GM12878 (cell line): ENCODE measurements around the gene ACSL1.

ENCODE experiments used
- KDM1A ChIP-seq: fragments of 200-600 bp; sonication (generic); IDR thresholded peaks from 2 replicates; pipeline ENCODE4 v1.6.1; 2016; ENCODE audit warnings: borderline replicate concordance
- MYC ChIP-seq: IDR thresholded peaks from 2 replicates; pipeline ENCODE4 v1.6.1; 2011; ENCODE audit warnings: mild to moderate bottlenecking, low read length, moderate library complexity, inconsistent platforms; ENCODE audit not compliant: insufficient read depth, insufficient replicate concordance, insufficient read length, severe bottlenecking
- RBBP5 ChIP-seq: fragments of 200-600 bp; sonication (generic); conservative IDR thresholded peaks from 2 replicates; pipeline ENCODE4 v1.6.1; 2016
- TCF12 ChIP-seq: IDR thresholded peaks from 2 replicates; pipeline ENCODE4 v1.6.1; 2011; ENCODE audit warnings: low read depth, mild to moderate bottlenecking, low read length
- TCF3 ChIP-seq: IDR thresholded peaks from 2 replicates; pipeline ENCODE4 v1.6.1; 2012; ENCODE audit warnings: low read depth, mild to moderate bottlenecking, low read length, borderline replicate concordance; ENCODE audit not compliant: insufficient read depth
- TF ChIP-seq, protein P1 (sequence below), 3 experiments: IDR thresholded peaks in 2 of 3; conservative IDR thresholded peaks in 1 of 3; 2 replicates each; pipeline ENCODE4 v1.5.1; 2011; ENCODE audit warnings: low read depth in 3 of 3, low read length in 3 of 3, mild to moderate bottlenecking in 3 of 3, control low read depth in 2 of 3, moderate library complexity in 2 of 3, inconsistent platforms in 1 of 3, mixed read lengths in 1 of 3; ENCODE audit not compliant: control insufficient read depth in 2 of 3, insufficient read depth in 1 of 3; ENCODE audit errors: extremely low read depth in 1 of 3
- TF ChIP-seq, protein P2 (sequence below): IDR thresholded peaks from 2 replicates; pipeline ENCODE4 v1.6.1; 2012; ENCODE audit warnings: low read depth, low read length, improper control_type of control experiment
- TF ChIP-seq, protein P3 (sequence below): IDR thresholded peaks from 2 replicates; pipeline ENCODE4 v1.6.1; 2012; ENCODE audit warnings: low read depth, low read length, improper control_type of control experiment
- TF ChIP-seq, protein P4 (sequence below): fragments of 450-650 bp; formaldehyde crosslinking; IDR thresholded peaks from 2 replicates; pipeline ENCODE4 v1.4.0; 2020; ENCODE audit warnings: mild to moderate bottlenecking, moderate library complexity
- TF ChIP-seq, protein P5 (sequence below): IDR thresholded peaks from 2 replicates; pipeline ENCODE4 v1.6.1; 2011; ENCODE audit warnings: low read depth, low read length, improper control_type of control experiment, borderline replicate concordance
- TF ChIP-seq, protein P6 (sequence below): IDR thresholded peaks from 2 replicates; pipeline ENCODE4 v1.6.1; 2012; ENCODE audit warnings: mild to moderate bottlenecking, low read depth, low read length
- TF ChIP-seq, protein P7 (sequence below): fragments of 450-650 bp; formaldehyde crosslinking; IDR thresholded peaks from 2 replicates; pipeline ENCODE4 v1.4.0; 2022; ENCODE audit warnings: mild to moderate bottlenecking, moderate library complexity

DNA sequence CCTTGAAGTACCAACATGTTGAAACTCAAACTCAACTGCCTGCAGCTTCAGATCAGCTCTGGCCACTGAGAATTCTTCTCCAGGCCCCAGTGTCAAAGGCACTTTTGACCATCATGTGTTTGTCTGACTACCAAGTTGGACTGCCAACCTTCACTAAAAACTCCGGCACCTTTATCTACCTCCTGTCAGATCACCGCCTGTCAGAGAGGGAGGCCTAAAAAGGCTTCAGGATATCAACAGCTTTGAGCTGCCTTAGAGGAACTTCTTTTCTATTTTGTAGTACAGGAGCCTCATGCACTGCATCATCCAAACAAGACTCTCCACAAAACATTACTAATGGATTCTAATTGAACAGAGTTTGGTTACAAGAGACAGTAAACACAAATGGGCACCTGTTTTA is 2.8 kb downstream of the ACSL1 start:
- TF ChIP-seq, protein P1, sequence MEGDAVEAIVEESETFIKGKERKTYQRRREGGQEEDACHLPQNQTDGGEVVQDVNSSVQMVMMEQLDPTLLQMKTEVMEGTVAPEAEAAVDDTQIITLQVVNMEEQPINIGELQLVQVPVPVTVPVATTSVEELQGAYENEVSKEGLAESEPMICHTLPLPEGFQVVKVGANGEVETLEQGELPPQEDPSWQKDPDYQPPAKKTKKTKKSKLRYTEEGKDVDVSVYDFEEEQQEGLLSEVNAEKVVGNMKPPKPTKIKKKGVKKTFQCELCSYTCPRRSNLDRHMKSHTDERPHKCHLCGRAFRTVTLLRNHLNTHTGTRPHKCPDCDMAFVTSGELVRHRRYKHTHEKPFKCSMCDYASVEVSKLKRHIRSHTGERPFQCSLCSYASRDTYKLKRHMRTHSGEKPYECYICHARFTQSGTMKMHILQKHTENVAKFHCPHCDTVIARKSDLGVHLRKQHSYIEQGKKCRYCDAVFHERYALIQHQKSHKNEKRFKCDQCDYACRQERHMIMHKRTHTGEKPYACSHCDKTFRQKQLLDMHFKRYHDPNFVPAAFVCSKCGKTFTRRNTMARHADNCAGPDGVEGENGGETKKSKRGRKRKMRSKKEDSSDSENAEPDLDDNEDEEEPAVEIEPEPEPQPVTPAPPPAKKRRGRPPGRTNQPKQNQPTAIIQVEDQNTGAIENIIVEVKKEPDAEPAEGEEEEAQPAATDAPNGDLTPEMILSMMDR (IDR thresholded peaks at IDR 0.05 in 2 of 3, conservative IDR thresholded peaks at IDR 0.05 in 1 of 3; ENCODE audit: control insufficient read depth in 2 of 3, extremely low read depth in 1 of 3, insufficient read depth in 1 of 3, low read depth in 3 of 3, low read length in 3 of 3) = no peak
- TF ChIP-seq MYC (no peak), KDM1A (no peak), RBBP5 (no peak), TCF12 (no peak), TCF3 (no peak)
- TF ChIP-seq, protein P2, sequence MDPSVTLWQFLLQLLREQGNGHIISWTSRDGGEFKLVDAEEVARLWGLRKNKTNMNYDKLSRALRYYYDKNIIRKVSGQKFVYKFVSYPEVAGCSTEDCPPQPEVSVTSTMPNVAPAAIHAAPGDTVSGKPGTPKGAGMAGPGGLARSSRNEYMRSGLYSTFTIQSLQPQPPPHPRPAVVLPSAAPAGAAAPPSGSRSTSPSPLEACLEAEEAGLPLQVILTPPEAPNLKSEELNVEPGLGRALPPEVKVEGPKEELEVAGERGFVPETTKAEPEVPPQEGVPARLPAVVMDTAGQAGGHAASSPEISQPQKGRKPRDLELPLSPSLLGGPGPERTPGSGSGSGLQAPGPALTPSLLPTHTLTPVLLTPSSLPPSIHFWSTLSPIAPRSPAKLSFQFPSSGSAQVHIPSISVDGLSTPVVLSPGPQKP = no peak
- TF ChIP-seq, protein P3, sequence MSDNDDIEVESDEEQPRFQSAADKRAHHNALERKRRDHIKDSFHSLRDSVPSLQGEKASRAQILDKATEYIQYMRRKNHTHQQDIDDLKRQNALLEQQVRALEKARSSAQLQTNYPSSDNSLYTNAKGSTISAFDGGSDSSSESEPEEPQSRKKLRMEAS = no peak
- TF ChIP-seq, protein P4, sequence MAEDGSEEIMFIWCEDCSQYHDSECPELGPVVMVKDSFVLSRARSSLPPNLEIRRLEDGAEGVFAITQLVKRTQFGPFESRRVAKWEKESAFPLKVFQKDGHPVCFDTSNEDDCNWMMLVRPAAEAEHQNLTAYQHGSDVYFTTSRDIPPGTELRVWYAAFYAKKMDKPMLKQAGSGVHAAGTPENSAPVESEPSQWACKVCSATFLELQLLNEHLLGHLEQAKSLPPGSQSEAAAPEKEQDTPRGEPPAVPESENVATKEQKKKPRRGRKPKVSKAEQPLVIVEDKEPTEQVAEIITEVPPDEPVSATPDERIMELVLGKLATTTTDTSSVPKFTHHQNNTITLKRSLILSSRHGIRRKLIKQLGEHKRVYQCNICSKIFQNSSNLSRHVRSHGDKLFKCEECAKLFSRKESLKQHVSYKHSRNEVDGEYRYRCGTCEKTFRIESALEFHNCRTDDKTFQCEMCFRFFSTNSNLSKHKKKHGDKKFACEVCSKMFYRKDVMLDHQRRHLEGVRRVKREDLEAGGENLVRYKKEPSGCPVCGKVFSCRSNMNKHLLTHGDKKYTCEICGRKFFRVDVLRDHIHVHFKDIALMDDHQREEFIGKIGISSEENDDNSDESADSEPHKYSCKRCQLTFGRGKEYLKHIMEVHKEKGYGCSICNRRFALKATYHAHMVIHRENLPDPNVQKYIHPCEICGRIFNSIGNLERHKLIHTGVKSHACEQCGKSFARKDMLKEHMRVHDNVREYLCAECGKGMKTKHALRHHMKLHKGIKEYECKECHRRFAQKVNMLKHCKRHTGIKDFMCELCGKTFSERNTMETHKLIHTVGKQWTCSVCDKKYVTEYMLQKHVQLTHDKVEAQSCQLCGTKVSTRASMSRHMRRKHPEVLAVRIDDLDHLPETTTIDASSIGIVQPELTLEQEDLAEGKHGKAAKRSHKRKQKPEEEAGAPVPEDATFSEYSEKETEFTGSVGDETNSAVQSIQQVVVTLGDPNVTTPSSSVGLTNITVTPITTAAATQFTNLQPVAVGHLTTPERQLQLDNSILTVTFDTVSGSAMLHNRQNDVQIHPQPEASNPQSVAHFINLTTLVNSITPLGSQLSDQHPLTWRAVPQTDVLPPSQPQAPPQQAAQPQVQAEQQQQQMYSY (CRISPR knock-in tag) = no peak
- TF ChIP-seq, protein P5, sequence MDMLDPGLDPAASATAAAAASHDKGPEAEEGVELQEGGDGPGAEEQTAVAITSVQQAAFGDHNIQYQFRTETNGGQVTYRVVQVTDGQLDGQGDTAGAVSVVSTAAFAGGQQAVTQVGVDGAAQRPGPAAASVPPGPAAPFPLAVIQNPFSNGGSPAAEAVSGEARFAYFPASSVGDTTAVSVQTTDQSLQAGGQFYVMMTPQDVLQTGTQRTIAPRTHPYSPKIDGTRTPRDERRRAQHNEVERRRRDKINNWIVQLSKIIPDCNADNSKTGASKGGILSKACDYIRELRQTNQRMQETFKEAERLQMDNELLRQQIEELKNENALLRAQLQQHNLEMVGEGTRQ = no peak
- TF ChIP-seq, protein P6, sequence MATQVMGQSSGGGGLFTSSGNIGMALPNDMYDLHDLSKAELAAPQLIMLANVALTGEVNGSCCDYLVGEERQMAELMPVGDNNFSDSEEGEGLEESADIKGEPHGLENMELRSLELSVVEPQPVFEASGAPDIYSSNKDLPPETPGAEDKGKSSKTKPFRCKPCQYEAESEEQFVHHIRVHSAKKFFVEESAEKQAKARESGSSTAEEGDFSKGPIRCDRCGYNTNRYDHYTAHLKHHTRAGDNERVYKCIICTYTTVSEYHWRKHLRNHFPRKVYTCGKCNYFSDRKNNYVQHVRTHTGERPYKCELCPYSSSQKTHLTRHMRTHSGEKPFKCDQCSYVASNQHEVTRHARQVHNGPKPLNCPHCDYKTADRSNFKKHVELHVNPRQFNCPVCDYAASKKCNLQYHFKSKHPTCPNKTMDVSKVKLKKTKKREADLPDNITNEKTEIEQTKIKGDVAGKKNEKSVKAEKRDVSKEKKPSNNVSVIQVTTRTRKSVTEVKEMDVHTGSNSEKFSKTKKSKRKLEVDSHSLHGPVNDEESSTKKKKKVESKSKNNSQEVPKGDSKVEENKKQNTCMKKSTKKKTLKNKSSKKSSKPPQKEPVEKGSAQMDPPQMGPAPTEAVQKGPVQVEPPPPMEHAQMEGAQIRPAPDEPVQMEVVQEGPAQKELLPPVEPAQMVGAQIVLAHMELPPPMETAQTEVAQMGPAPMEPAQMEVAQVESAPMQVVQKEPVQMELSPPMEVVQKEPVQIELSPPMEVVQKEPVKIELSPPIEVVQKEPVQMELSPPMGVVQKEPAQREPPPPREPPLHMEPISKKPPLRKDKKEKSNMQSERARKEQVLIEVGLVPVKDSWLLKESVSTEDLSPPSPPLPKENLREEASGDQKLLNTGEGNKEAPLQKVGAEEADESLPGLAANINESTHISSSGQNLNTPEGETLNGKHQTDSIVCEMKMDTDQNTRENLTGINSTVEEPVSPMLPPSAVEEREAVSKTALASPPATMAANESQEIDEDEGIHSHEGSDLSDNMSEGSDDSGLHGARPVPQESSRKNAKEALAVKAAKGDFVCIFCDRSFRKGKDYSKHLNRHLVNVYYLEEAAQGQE = no peak
- TF ChIP-seq, protein P7, sequence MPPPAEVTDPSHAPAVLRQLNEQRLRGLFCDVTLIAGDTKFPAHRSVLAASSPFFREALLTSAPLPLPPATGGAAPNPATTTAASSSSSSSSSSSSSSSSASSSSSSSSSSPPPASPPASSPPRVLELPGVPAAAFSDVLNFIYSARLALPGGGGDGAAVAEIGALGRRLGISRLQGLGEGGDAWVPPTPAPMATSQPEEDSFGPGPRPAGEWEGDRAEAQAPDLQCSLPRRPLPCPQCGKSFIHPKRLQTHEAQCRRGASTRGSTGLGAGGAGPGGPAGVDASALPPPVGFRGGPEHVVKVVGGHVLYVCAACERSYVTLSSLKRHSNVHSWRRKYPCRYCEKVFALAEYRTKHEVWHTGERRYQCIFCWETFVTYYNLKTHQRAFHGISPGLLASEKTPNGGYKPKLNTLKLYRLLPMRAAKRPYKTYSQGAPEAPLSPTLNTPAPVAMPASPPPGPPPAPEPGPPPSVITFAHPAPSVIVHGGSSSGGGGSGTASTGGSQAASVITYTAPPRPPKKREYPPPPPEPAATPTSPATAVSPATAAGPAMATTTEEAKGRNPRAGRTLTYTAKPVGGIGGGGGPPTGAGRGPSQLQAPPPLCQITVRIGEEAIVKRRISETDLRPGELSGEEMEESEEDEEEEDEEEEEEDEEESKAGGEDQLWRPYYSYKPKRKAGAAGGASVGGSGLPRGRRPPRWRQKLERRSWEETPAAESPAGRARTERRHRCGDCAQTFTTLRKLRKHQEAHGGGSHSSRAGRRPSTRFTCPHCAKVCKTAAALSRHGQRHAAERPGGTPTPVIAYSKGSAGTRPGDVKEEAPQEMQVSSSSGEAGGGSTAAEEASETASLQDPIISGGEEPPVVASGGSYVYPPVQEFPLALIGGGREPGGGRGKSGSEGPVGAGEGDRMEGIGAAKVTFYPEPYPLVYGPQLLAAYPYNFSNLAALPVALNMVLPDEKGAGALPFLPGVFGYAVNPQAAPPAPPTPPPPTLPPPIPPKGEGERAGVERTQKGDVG (CRISPR knock-in tag) = no peak
